Right cardiac atrium (tissue), 5 donors: Measurements from ENCODE around the gene TRIM22. TPM values are rescaled to one million over a fixed set of nuclear protein-coding genes. Genes with fewer than 3 reads are reported as not detected.
"Not testable (repeated sequence)": the region's sequence is repeated elsewhere in the genome, so short reads cannot be mapped to it uniquely, and the experiment has no call there.

ENCODE experiments used
- ATAC-seq, 2 donors: fragments of 200-7000 bp; cut with Tn5 transposase; one replicate each; pipeline versions ENCODE4 v1.8.0 to v1.9.1; 2020; ENCODE audit warnings: moderate library complexity in 2 of 2, mild to moderate bottlenecking in 1 of 2
- DNase-seq, 3 donors: peaks; one replicate each; pipeline ENCODE4 v3.0.0-alpha.2; 2020
- H3K27ac ChIP-seq: one replicate; pipeline ENCODE4 v1.5.1; 2013; ENCODE audit warnings: mild to moderate bottlenecking, low read length, control low read depth, moderate library complexity
- H3K27me3 ChIP-seq: one replicate; pipeline ENCODE4 v1.6.1; 2013; ENCODE audit not compliant: control insufficient read depth, insufficient read depth
- H3K4me1 ChIP-seq: one replicate; pipeline ENCODE4 v1.6.1; 2013; ENCODE audit warnings: low read length; ENCODE audit not compliant: control insufficient read depth, insufficient read depth
- H3K4me3 ChIP-seq: one replicate; pipeline ENCODE4 v1.5.1; 2013; ENCODE audit warnings: low read length, control low read depth
- H3K9me3 ChIP-seq: one replicate; pipeline ENCODE4 v1.6.1; 2013; ENCODE audit warnings: low read length; ENCODE audit not compliant: control insufficient read depth
- WGBS: extraction: QIAGEN DNeasy Blood & Tissue Kit; methylation state at CpG from one replicate; pipeline ENCODE4 v1.1.7; 2013; 5-methylcytosine and 5-hydroxymethylcytosine counted together
- intact Hi-C, 4 donors: fragments of 100-400 bp; cut with DNase I; formaldehyde crosslinking; loops; one replicate each; pipeline versions ENCODE4 v1.11.0 to v1.14.0; 2022 to 2023
- polyA plus RNA-seq: library from polyadenylated mRNA; stranded (reverse); fragments of 200-250 nt; gene quantifications from one replicate; pipeline ENCODE4 v1.2.3, GENCODE V29; 2013
- total RNA-seq, 4 donors: library from RNA; stranded (reverse); fragmentation: NEBNext Ultra II Directional; extraction: Animal tissue kit (Norgen Biotek cat#: 25700); gene quantifications; one replicate each; pipeline ENCODE4 v1.2.1, GENCODE V29; 2021
- donor health status: healthy with polysubstance abuse.
- donor health status: DM: no; HTN: yes; CAD: no.
- donor health status: DM: no; HTN: no; CAD: no.
- donor health status: DM: no; HTN: yes; CAD: no; lungs with severe emphysema.
- donor health status: DM: yes; HTN: yes; CAD: no.

Gene TRIM22
- total and polyA plus RNA-seq, 5 donors = 14.4 to 24.2 (median 24.1) TPM

DNA sequence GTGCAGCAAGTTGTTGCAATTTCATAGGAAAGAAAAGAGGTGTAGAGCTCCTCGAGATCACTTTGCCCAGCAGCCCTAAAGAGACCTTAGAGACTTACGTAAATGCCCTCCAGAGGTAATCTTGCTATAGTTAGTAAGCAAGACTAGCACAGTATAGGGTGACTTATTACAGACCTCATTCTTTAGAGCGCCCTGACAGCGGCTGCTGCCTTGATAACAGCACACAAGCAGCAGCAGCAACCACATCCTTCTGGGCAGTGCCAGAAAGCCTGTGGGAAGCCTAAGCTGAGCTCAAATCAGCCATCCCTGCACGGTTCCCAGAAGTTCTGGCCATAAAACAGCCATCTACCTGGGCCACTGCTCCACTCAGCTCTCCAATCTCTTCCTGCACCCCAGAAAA lies 24.1 kb downstream of the TRIM22 start:
- Histone ChIP-seq H3K27ac (no peak overlapping the region), H3K9me3 (no peaks in the 10 kb centered on the region), H3K4me3 (no peak overlapping the region), H3K27me3 (no peaks in the 10 kb centered on the region), H3K4me1 (no peaks in the 10 kb centered on the region)
- 49% methylated on average over 5 of the region's 5 CpGs for WGBS
- DNase-seq (no peak), ATAC-seq (no peak)
- intact Hi-C loops = no loop called here

DNA sequence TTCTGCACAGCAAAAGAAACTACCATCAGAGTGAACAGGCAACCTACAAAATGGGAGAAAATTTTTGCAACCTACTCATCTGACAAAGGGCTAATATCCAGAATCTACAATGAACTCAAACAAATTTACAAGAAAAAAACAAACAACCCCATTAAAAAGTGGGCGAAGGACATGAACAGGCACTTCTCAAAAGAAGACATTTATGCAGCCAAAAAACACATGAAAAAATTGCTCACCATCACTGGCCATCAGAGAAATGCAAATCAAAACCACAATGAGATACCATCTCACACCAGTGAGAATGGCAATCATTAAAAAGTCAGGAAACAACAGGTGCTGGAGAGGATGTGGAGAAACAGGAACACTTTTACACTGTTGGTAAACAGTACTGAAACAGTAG lies 26.9 kb downstream of the TRIM22 start:
- H3K4me1 ChIP-seq, DNase-seq, intact Hi-C loops, H3K9me3 ChIP-seq, H3K27ac ChIP-seq, H3K27me3 ChIP-seq, H3K4me3 ChIP-seq, ATAC-seq: not testable (repeated sequence)
- WGBS = 94% methylated on average over 1 of the region's 1 CpG

DNA sequence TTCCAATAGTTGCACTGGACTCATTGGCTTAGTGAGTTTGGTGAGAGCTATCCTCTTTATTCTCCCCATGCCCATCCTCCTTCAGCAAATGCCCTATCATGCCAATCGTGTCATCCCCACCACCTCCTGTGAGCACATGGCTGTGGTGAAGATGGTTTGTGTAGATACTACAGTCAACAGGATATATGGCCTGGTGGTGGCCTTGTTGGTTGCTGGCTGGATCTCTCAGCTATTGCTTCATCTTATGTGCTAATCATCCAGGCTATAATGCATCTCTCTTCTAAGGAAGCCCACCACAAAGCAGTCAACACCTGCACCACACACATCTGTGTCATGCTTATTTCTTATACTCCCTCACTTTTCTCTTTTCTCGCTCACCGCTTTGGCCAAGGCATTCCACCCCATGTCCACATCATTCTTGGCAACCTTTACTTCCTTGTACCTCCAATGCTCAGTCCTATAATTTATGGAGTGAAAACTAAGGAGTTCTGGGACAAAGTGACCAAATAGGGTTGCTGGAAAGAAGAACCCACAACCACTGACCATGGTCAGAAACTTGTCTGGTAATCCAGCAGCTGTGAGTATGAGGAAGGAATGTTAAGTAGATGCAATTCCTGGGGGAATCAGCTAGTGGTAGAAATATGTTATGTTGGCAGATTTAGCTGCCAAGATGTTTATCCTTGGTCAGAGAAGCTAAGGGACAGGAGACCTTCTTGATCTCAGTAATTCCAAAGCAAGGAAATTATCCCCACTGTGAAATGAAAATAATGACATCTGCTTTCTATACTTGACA lies 30.3 kb downstream of the TRIM22 start:
- Histone ChIP-seq H3K27ac (no peak overlapping the region), H3K4me1 (no peaks in the 10 kb centered on the region), H3K4me3 (no peak overlapping the region), H3K9me3 (no peaks in the 10 kb centered on the region), H3K27me3 (no peaks in the 10 kb centered on the region)
- ATAC-seq (no peak), DNase-seq (no peak)
- intact Hi-C loops = no loop called here
- 94% methylated on average over 3 of the region's 3 CpGs for WGBS

DNA sequence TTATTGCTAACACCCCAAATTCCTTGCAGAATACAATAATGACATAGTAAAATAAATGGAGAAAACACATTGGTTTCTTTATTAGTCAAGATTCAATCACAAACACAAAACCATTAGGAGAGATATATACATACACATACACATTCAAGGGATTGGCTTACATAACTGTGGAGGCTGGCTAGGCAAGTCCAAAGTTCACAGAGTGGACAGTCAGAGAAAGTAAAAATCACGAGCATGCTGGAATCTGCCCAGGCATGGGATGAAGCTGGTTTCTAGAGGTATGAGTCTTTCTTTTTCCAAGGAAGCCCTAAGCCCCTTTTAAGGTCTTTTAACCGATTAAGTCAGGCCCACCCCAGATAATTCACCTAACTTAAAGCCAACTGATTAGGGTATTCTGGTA lies 33.0 kb downstream of the TRIM22 start:
- 77% methylated on average over 2 of the region's 2 CpGs for WGBS
- DNase-seq (no peak), ATAC-seq (no peak)
- no peaks in the 10 kb centered on the region for H3K27me3 ChIP-seq
- H3K4me3 ChIP-seq = no peak overlapping the region
- no peak overlapping the region for H3K27ac ChIP-seq
- intact Hi-C loops = no loop called here
- no peaks in the 10 kb centered on the region for H3K9me3 ChIP-seq
- no peaks in the 10 kb centered on the region for H3K4me1 ChIP-seq

DNA sequence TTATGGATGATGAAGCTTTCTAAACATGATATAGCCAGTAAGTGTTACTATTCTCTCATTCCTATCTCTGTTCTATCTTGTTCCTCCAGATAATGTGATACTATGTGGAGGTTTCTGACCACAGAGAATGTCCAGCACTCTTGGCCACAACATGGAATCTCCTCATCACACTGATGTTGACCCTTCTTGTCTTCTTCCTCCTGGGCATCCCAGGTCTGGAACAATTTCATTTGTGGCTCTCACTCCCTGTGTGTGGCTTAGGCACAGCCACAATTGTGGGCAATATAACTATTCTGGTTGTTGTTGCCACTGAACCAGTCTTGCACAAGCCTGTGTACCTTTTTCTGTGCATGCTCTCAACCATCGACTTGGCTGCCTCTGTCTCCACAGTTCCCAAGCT lies 36.8 kb downstream of the TRIM22 start:
- H3K4me1 ChIP-seq = no peaks in the 10 kb centered on the region
- intact Hi-C loops = no loop called here
- 87% methylated on average over 1 of the region's 1 CpG for WGBS
- H3K27ac ChIP-seq = no peak overlapping the region
- no peak for ATAC-seq
- no peaks in the 10 kb centered on the region for H3K9me3 ChIP-seq
- no peaks in the 10 kb centered on the region for H3K27me3 ChIP-seq
- DNase-seq = no peak
- no peak overlapping the region for H3K4me3 ChIP-seq

DNA sequence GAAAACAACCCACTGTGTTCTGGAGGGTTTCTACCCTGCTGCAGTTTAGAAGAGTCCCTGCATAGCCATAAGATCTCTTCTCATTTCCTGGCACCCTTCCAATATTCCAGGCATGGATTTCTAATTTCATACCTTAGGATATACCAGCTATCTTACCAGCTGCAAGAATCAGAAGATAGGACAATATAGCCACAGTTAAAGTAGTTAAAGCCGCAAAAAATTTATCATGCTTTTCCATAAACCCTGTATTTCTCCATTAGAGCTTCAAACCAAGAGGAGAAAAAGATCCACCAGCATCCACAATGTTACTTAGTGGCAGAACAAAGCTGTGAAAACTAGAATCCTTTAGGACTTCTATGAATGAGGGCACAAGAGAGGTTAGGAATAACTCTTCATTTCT lies 38.1 kb downstream of the TRIM22 start:
- Histone ChIP-seq H3K4me1 (no peaks in the 10 kb centered on the region), H3K4me3 (no peak overlapping the region), H3K27me3 (no peaks in the 10 kb centered on the region), H3K9me3 (no peaks in the 10 kb centered on the region), H3K27ac (no peak overlapping the region)
- intact Hi-C loops = no loop called here
- WGBS = 79% methylated on average over 1 of the region's 1 CpG
- ATAC-seq (no peak), DNase-seq (no peak)

DNA sequence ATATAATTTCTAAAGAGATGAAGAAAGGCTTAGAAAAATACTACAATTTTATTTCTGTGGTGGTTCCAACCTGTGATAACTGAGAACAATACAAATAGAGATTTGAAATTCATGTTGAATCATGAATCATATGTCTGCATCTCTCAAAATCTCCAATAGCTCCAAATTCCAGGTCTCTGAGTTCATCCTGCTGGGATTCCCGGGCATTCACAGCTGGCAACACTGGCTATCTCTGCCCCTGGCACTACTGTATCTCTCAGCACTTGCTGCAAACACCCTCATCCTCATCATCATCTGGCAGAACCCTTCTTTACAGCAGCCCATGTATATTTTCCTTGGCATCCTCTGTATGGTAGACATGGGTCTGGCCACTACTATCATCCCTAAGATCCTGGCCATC lies 46.8 kb downstream of the TRIM22 start, which contains the start of gene OR56B1:
Gene OR56B1 (plus strand): TSS at position 53 of the 400 bp plus-strand sequence. CDS start 69 bp downstream, at position 122.
- ATAC-seq = no peak
- Histone ChIP-seq H3K27me3 (no peaks in the 10 kb centered on the region), H3K9me3 (peaks cover 2% of the 10 kb centered on the region), H3K4me1 (no peaks in the 10 kb centered on the region), H3K4me3 (no peak within 1 kb of the TSS), H3K27ac (no peak within 1 kb of the TSS)
- intact Hi-C loops = no loop called here
- no peak for DNase-seq
- WGBS = 67% methylated on average over 1 of the region's 1 CpG

DNA sequence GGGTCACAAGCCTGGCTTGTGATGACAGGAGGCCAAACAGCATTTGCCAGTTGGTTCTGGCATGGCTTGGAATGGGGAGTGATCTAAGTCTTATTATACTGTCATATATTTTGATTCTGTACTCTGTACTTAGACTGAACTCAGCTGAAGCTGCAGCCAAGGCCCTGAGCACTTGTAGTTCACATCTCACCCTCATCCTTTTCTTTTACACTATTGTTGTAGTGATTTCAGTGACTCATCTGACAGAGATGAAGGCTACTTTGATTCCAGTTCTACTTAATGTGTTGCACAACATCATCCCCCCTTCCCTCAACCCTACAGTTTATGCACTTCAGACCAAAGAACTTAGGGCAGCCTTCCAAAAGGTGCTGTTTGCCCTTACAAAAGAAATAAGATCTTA lies 47.5 kb downstream of the TRIM22 start:
- peaks cover 2% of the 10 kb centered on the region for H3K9me3 ChIP-seq
- H3K4me3 ChIP-seq = no peak overlapping the region
- H3K27ac ChIP-seq = no peak overlapping the region
- no peaks in the 10 kb centered on the region for H3K4me1 ChIP-seq
- no peak for ATAC-seq
- intact Hi-C loops = no loop called here
- no peaks in the 10 kb centered on the region for H3K27me3 ChIP-seq
- no peak for DNase-seq

DNA sequence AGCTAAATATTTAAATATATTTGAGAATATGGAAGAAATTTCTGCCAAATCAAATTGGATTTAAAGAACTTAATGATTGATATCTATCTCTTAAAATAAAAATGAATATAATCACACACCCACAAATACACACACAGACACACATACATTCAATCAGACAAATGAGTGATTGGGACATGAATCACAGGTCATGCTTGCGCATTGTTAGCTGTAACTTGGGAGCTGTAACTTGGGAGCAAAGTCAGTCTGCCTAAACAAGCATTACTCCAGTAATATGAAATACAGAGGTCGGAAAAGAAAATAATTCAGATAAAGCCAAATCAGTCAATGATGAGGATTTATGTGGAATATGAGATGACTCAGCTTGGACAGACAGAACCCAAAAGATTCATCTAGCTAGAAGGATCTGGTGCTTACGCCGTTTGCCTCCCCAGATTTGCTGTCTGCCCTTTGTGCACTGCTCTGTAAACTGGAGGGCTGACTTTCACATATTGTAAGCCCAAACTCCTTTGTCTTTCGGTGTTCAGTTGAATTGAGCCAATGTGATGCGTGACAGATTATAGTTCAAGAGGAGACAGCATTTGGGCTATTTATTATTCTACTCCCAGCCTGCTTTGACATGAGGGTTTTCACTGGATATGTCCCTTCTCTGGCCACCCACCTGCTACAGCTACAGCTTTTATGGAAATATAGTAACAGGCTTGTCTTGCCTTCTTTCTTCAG lies 48.2 kb downstream of the TRIM22 start:
- peaks cover 2% of the 10 kb centered on the region for H3K9me3 ChIP-seq
- intact Hi-C loops = no loop called here
- ATAC-seq (no peak), DNase-seq (no peak)
- no peak overlapping the region for H3K4me3 ChIP-seq
- H3K4me1 ChIP-seq = no peaks in the 10 kb centered on the region
- no peak overlapping the region for H3K27ac ChIP-seq
- H3K27me3 ChIP-seq = no peaks in the 10 kb centered on the region
- 81% methylated on average over 6 of the region's 6 CpGs for WGBS

DNA sequence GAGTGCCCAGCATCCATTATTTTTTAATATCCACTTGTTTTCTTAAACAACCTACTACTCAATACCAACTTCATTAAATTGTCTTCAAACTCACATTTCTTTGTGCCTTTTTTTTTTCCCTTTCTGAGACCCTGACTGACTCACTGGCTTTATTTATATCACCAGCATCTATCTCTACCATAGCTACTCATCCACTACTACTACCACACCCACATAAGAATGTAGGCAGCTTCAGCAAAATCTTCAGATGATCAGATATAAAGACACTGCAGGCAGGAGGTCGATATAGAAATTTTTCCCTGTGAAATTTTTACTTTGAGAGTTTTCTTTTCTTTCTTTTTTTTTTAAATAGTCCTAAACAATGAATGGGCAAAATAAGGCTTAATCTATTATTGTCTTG lies 48.8 kb downstream of the TRIM22 start:
- WGBS = 43% methylated on average over 1 of the region's 1 CpG
- H3K4me3 ChIP-seq = no peak overlapping the region
- intact Hi-C loops = no loop called here
- no peaks in the 10 kb centered on the region for H3K4me1 ChIP-seq
- ATAC-seq (no peak), DNase-seq (no peak)
- no peaks in the 10 kb centered on the region for H3K27me3 ChIP-seq
- peaks cover 2% of the 10 kb centered on the region for H3K9me3 ChIP-seq
- no peak overlapping the region for H3K27ac ChIP-seq

DNA sequence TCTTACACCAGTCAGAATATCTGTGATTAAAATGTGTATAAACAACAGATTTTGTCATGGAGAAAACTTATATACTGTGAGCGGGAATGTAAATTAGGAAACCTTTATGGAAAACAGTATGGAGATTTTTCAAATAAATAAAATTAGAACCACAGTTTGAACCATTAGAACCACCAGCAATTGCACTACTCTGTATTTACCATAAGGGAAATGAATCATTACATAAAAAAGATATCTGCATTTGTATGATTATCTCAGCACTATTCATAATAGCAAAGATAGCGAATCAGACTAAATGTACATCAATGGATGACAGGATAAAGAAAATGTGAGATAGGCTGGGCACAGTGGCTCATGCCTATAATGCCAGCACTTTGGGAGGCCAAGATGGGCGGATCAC lies 57.0 kb downstream of the TRIM22 start:
- Histone ChIP-seq H3K27ac (no peak overlapping the region), H3K4me1 (no peaks in the 10 kb centered on the region), H3K27me3 (no peaks in the 10 kb centered on the region), H3K9me3 (no peaks in the 10 kb centered on the region), H3K4me3 (no peak overlapping the region)
- DNase-seq = no peak
- ATAC-seq = no peak
- WGBS = 86% methylated on average over 3 of the region's 3 CpGs
- intact Hi-C loops = no loop called here
